ENCODE data around the gene NDUFS8. TPM values are rescaled to one million over a fixed set of nuclear protein-coding genes. Genes with fewer than 3 reads are reported as not detected.

Gene NDUFS8
- total RNA-seq, 1 experiment from 2014 or later, result 214 TPM

- Histone ChIP-seq H3K79me1 (ENCODE audit: insufficient read depth, low read depth, low read length, poor library complexity, severe bottlenecking) (peaks cover 5% of the 10 kb centered on the region), H4K5ac (ENCODE audit: insufficient read length, low read depth, low read length) (no peak overlapping the region), H3K4me2 (ENCODE audit: insufficient read depth, insufficient read length, low read length) (no peak overlapping the region), H3K18ac (ENCODE audit: insufficient read length, low read depth, low read length) (no peak overlapping the region), H3K9ac (ENCODE audit: extremely low read depth, insufficient read length, low read length) (no peak overlapping the region), H2BK20ac (ENCODE audit: low read depth, low read length, poor library complexity, severe bottlenecking) (no peak overlapping the region), H3K79me2 (ENCODE audit: insufficient read depth, low read length) (no peaks in the 10 kb centered on the region), H2BK5ac (ENCODE audit: insufficient read length, low read length) (no peak overlapping the region), H3K9me3 (ENCODE audit: control insufficient read depth, low read depth, low read length) (no peaks in the 10 kb centered on the region), H2BK120ac (ENCODE audit: low read depth, low read length, poor library complexity, severe bottlenecking) (no peak overlapping the region), H3K4me1 (ENCODE audit: insufficient read depth, low read length) (no peaks in the 10 kb centered on the region; the same call in 1 of the 2 replicates), H3K27me3 (ENCODE audit: insufficient read depth, low read length) (no peaks in the 10 kb centered on the region), H3K23me2 (ENCODE audit: insufficient read length, low read depth, low read length, poor library complexity, severe bottlenecking) (no peaks in the 10 kb centered on the region), H4K91ac (ENCODE audit: insufficient read length, low read depth, low read length) (no peak overlapping the region), H3K23ac (ENCODE audit: insufficient read length, low read depth, low read length) (no peak overlapping the region), H2AK5ac (ENCODE audit: insufficient read length, low read length) (no peak overlapping the region), H3K4ac (ENCODE audit: low read depth, low read length) (no peak overlapping the region), H4K8ac (replicated peaks; ENCODE audit: insufficient read length, low read depth, low read length) (no peak overlapping the region), H3K14ac (ENCODE audit: insufficient read depth, low read length) (no peak overlapping the region), H2BK12ac (ENCODE audit: insufficient read length, low read depth, low read length) (no peak overlapping the region), H2AFZ (ENCODE audit: low read length) (no peak overlapping the region), H4K20me1 (ENCODE audit: control insufficient read depth, insufficient read depth, insufficient read length) (no peaks in the 10 kb centered on the region), H3T11ph (ENCODE audit: low read length) (no peak overlapping the region), H3K27ac (ENCODE audit: insufficient read length, low read depth, low read length) (no peak overlapping the region), H2BK15ac (ENCODE audit: low read depth, low read length) (no peak overlapping the region), H3K56ac (ENCODE audit: insufficient read length, low read depth, low read length) (no peak overlapping the region)
- TF ChIP-seq CTCF (conservative IDR thresholded peaks at IDR 0.05), result no peak
- Mint-ChIP-seq H3K9me3 (no peaks in the 10 kb centered on the region), H3K4me3 (no peak overlapping the region), H3K4me1 (peaks cover 13 to 14% of the 10 kb centered on the region in 2 experiments), H3K27ac (no peak overlapping the region), H3K27me3 (ENCODE audit: low read depth) (no peaks in the 10 kb centered on the region), H3K36me3 (ENCODE audit: insufficient read depth in 1 of 3, low read depth in 3 of 3) (peaks cover 11 to 34% (median 16%) of the 10 kb centered on the region in 3 experiments; a peak in 6 of 7 replicates)
- no CpG with 5 or more reads among the region's 27 CpGs for WGBS (ENCODE audit: extremely low coverage, insufficient read length, low lambda C conversion rate)
- no peak for DNase-seq
Observed at GRCh38 chr11:68036141-68036716, 5.7 kb downstream of the NDUFS8 start.
